ENCODE data around the gene CTSE.

Gene CTSE

GRCh38 chr1:205989786-205990185 lies 33.9 kb downstream of the CTSE start:
- no peak for DNase-seq

- no peak for DNase-seq
Observed at GRCh38 chr1:205988585-205988995, 35.1 kb downstream of the CTSE start.

DNA sequence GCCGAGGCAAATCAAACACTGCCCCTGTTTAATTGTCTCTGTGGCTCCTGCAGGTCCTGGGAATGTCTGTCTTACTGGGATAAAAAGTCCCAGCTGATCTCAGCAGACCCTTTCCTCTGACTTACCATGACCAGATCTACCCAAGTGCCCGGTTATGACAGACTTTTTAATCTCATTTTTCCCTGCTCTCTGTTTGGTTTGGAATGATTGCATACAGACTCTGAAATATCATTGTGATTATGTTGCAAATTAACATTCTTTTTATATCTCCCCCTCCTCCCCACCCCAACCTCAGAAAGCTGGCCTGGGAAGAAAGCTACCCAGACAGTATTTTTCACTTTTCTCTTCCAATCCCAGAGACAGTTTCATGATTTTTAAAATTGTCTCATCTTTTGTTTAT lies 36.8 kb downstream of the CTSE start:
- no peak for DNase-seq

- DNase-seq, result no peak
Observed at GRCh38 chr1:205986292-205986691, 37.4 kb downstream of the CTSE start.

DNA sequence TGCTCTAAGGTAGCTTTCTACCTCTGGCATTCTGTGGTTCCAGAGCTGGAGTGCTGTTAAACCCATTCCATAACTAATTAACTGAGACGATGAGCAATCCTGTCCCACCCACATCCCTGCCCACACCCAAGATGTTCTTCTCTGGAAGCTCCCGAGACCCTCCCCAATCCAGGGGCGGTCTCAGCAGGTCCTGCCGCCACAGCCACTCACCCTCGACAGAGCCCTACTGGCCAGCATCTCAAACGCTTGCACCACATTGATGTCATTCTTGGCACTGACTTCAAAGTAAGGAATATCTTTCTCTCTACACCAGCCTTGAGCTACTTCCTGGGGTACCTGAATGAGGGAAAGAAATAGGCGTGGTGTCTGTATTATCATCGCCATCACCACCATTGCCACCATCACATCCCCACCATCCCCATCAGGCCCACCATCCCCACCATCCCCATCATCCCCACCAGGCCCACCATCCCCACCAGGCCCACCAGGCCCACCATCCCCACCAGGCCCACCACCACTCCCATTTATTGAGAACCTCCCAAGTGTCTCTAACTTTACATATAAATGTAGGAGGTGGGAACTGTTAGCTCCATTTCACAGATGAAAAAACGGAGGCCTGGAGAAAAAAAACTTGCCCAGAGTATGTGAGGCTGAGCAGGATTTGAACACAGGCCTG lies 38.2 kb downstream of the CTSE start:
- no peak for DNase-seq

- DNase-seq, result peak; percentile 45
Observed at GRCh38 chr1:205983925-205984725, 39.6 kb downstream of the CTSE start.

GRCh38 chr1:205981257-205981656 lies 42.4 kb downstream of the CTSE start:
- no peak for DNase-seq

GRCh38 chr1:205980237-205980870 lies 43.3 kb downstream of the CTSE start:
- DNase-seq, result no peak

DNA sequence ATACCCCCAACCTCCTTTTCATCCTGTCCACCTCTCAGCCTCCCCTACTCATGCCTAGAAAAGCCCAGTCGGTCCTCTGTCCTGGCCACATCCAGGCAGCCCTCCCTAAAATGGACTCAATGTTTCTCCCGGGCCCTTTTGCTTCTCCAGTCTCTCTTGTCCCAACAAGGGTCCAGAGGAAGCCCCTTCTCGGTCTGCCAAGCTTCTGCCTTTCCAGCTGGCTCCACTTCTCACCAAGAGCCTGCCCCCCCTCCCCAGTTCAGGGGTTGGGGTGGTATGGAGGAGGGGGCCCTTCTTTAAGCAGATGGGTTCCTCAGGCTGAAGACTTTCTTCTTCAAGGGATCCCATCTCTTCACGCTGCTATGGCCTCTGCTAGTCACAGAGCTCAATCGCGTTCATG lies 44.4 kb downstream of the CTSE start:
- DNase-seq, result no peak

DNA sequence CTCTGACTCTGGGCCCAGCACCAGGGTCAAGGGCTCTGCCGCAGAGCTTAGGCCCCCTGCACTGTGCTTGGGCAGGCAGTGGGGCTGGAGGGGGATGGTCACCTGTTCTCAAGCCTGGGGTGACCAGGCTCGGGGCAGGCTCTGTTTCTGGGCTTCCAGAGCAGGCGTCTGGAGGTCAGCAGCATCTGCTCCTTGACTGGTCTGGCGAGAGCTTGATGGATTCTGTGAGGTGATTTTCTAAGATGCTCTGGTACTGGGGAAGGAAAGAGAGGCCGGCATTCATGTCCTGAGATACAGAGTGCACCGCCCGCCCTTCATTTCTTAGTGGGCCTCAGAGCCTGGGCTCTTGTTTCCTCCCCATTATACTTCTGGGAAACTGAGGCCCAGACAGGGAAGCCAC lies 45.0 kb downstream of the CTSE start:
- no peak for DNase-seq

DNA sequence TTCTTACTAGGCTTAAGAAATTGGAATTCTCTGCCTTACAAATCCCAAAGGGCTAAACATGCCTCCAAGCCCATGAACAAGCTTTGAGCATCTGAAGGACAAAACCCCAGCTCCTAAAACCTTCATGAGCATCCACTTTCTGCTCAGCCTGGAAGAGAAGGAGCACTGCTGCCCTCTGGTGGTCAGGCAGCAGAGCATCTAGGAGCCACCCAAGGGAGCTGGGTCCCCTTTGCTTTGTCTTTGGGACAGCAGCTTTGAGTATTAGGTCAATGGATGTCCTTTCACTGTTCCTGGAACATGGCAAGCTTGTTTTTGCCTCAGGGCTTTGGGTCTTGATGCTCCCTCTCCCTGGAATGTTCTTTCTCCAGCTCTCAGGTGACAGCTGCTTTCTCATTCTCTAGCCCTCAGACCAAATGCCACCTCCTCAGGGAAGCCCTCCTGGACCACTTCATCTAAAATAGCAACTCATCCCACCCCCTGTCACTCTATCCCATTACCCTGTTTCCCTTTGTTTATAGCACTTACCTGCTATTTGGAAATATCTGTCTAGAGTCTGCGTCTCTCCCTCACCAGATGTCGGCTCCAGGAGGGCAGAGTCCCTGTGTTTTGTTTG lies 46.2 kb downstream of the CTSE start:
- peak; percentile 87 for DNase-seq

GRCh38 chr1:205976708-205977401 lies 46.8 kb downstream of the CTSE start:
- no peak for DNase-seq

GRCh38 chr1:205976036-205976435 lies 47.7 kb downstream of the CTSE start:
- no peak for DNase-seq

DNA sequence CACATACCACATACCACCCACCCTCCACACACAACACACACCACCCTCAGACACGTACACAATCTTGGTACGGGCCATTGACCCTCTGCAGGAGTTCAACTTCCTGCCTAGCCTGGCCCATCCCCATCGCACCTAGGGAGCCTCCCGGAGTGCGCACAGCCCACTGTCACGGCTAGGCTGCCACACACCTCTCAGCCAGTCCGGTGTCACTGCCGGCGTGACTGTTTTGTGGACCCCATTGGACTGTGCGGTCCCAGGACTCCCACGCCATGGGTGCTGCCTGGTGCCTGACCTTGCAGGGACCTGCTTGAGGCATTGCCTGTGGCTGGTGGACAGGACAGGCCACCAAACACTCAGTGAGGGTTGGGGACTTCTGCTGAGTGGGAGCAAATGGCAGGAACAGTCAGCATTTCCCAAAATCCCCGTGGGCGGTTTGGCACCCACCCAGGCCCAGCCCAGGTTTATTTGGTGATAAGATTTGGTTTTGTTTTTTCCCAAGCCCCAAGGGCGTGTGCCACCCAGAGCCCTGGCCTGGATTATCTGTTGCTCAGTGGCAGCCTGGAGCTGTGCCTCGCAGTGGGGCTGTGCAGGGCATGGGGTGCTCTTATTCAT lies 48.2 kb downstream of the CTSE start:
- no peak for DNase-seq

DNA sequence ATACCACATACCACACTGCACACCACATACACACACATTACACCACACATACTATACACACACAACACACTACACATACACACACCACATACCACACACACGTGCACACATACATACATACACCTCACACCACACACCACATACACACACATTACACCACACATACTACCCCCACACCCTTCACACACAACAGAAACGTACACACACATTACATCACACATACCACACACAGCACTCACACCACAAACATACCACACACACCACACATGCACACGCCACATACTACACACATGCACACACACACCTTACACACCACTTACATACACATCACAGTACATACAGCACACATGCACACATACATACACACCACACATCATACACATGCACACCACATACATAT lies 49.0 kb downstream of the CTSE start:
- DNase-seq, result no peak

- DNase-seq, result no peak
Observed at GRCh38 chr1:205973377-205974232, 50.1 kb downstream of the CTSE start.

GRCh38 chr1:205972491-205973168 lies 51.1 kb downstream of the CTSE start:
- no peak for DNase-seq

GRCh38 chr1:205972081-205972480 lies 51.6 kb downstream of the CTSE start:
- DNase-seq, result no peak

GRCh38 chr1:205971082-205971481 lies 52.6 kb downstream of the CTSE start:
- DNase-seq, result no peak

DNA sequence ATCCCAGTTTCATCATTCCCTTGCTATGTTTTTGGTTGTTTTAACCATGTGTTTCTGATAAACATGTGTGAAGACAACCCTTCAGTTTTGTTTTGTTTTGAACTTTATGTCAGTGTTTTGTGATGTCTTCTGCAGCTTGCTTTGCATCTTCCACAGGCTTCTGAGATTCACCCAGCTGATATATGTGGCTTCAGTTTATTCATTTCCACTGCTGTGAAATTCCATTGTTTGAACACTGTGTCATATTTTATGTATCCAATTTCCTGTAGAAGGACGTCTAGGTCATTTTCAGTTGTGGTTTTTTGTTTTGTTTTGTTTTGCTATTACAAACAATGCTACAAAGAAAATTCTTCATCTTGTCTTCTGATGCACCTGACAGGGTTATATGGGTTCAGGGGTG lies 53.2 kb downstream of the CTSE start:
- DNase-seq, result no peak

GRCh38 chr1:205969229-205969628 lies 54.5 kb downstream of the CTSE start:
- no peak for DNase-seq
